LNCaP clone FGC (cell line): Measurements from ENCODE around the gene TAC3.

Experiments used
- DNase-seq: peaks from one replicate; pipeline ENCODE4 v3.0.0-alpha.2; 2011; ENCODE audit warnings: low read depth
- H3K4me3 ChIP-seq: 2 replicates; pipeline ENCODE4 v1.5.1; 2011; ENCODE audit warnings: mild to moderate bottlenecking, low read depth, low read length, control low read depth
- CTCF ChIP-seq: IDR thresholded peaks from 2 replicates; pipeline ENCODE4 v1.5.1; 2012; ENCODE audit warnings: mild to moderate bottlenecking; ENCODE audit not compliant: control insufficient read depth, insufficient read depth; ENCODE audit errors: extremely low read depth

TAC3 gene

GRCh38 chr12:57033431-57033830 lies 17.1 kb upstream of the TAC3 start:
- TF ChIP-seq CTCF: no peak
- DNase-seq: no peak
- no peak overlapping the region for H3K4me3 ChIP-seq

GRCh38 chr12:57031789-57032188 lies 15.5 kb upstream of the TAC3 start:
- no peak for DNase-seq
- no peak for TF ChIP-seq CTCF
- no peak overlapping the region for H3K4me3 ChIP-seq

GRCh38 chr12:57031138-57031725 lies 14.9 kb upstream of the TAC3 start:
- peak; percentile 11 for DNase-seq
- no peak overlapping the region for H3K4me3 ChIP-seq

GRCh38 chr12:57029457-57029856 lies 13.1 kb upstream of the TAC3 start:
- DNase-seq: no peak

More at GRCh38 chr12:57031138-57031725, 14.9 kb upstream of the TAC3 start:
- TF ChIP-seq CTCF: no peak

GRCh38 chr12:57027805-57028153 lies 11.4 kb upstream of the TAC3 start:
- H3K4me3 ChIP-seq: no peak overlapping the region
- no peak for DNase-seq
- no peak for TF ChIP-seq CTCF

More at GRCh38 chr12:57029457-57029856, 13.1 kb upstream of the TAC3 start:
- H3K4me3 ChIP-seq: no peak overlapping the region
- TF ChIP-seq CTCF: no peak

- no peak for DNase-seq
- no peak overlapping the region for H3K4me3 ChIP-seq
- TF ChIP-seq CTCF: no peak
Measured at GRCh38 chr12:57027011-57027804, 10.9 kb upstream of the TAC3 start.
